H1 (cell line): ENCODE measurements around the gene CLASP2. TPM values are rescaled to one million over a fixed set of nuclear protein-coding genes. Genes with fewer than 3 reads are reported as not detected.

Experiments used
- CTCF ChIA-PET: fragments of 300-600 bp; sonication (Branson Sonifier 250); formaldehyde crosslinking; loops from one replicate; lab custom pipeline; 2021; ENCODE audit not compliant: partially characterized antibody; lab: Charles Lee
- POLR2A ChIA-PET: fragments of 300-600 bp; sonication (Branson Sonifier 250); formaldehyde crosslinking; loops from one replicate; lab custom pipeline; 2021; ENCODE audit warnings: inconsistent platforms; ENCODE audit not compliant: partially characterized antibody; lab: Charles Lee
- DNase-seq, 2 experiments: peaks; one replicate each; pipeline versions ENCODE4 v3.0.0 to v3.0.0-alpha.2; 2010 to 2022; ENCODE audit warnings: low spot score in 2 of 2, low read depth in 1 of 2, mixed read lengths in 1 of 2
- FAIRE-seq: peaks from 2 replicates; lab custom pipeline; 2011; peaks lifted over from hg19 to GRCh38; lab: Jason Lieb, UNC
- H2AFZ ChIP-seq: 2 replicates; pipeline ENCODE4 v1.8.1; 2012; ENCODE audit warnings: low read length, inconsistent platforms
- H2AK5ac ChIP-seq: 2 replicates; pipeline ENCODE4 v1.6.1; 2013; ENCODE audit warnings: low read depth, low read length
- H2BK120ac ChIP-seq: replicated peaks from 2 replicates; pipeline ENCODE3; 2013; ENCODE audit warnings: low read depth, low read length, inconsistent platforms
- H2BK12ac ChIP-seq: 2 replicates; pipeline ENCODE4 v1.6.1; 2013; ENCODE audit warnings: low read depth, low read length
- H2BK15ac ChIP-seq: 2 replicates; pipeline ENCODE4 v1.6.1; 2013; ENCODE audit warnings: low read length
- H2BK20ac ChIP-seq: 2 replicates; pipeline ENCODE4 v1.6.1; 2013; ENCODE audit warnings: low read length
- H2BK5ac ChIP-seq: 2 replicates; pipeline ENCODE4 v1.6.1; 2013; ENCODE audit warnings: low read depth, low read length
- H3K14ac ChIP-seq: 2 replicates; pipeline ENCODE4 v1.6.1; 2013; ENCODE audit warnings: inconsistent platforms; ENCODE audit not compliant: insufficient read length
- H3K18ac ChIP-seq: 2 replicates; pipeline ENCODE4 v1.6.1; 2013; ENCODE audit warnings: low read length; ENCODE audit errors: extremely low read depth
- H3K23ac ChIP-seq: 2 replicates; pipeline ENCODE4 v1.6.1; 2013; ENCODE audit warnings: inconsistent platforms; ENCODE audit not compliant: insufficient read length
- H3K23me2 ChIP-seq: 2 replicates; pipeline ENCODE4 v1.6.1; 2013; ENCODE audit warnings: low read depth, low read length
- H3K27ac ChIP-seq: 2 replicates; pipeline ENCODE4 v1.6.1; 2011; ENCODE audit warnings: low read depth, low read length, inconsistent platforms
- H3K27me3 ChIP-seq, 4 experiments: replicated peaks in 1 of 4; 1 replicate in 1 of 4; 2 replicates in 3 of 4; pipeline versions ENCODE4 v1.6.1 to v1.8.1; 2011 to 2013; ENCODE audit warnings: low read length in 3 of 4, mild to moderate bottlenecking in 3 of 4, inconsistent platforms in 2 of 4, mixed read lengths in 2 of 4, moderate library complexity in 1 of 4; ENCODE audit not compliant: control insufficient read depth in 3 of 4, insufficient read depth in 3 of 4; ENCODE audit errors: extremely low read depth in 1 of 4
- H3K36me3 ChIP-seq, 4 experiments: 2 replicates each; pipeline versions ENCODE4 v1.6.1 to v1.8.1; 2011 to 2013; ENCODE audit warnings: mild to moderate bottlenecking in 4 of 4, low read length in 3 of 4, moderate library complexity in 2 of 4, control low read depth in 1 of 4, inconsistent platforms in 1 of 4; ENCODE audit not compliant: insufficient read depth in 4 of 4, control insufficient read depth in 2 of 4
- H3K4ac ChIP-seq: replicated peaks from 2 replicates; pipeline ENCODE3; 2013; ENCODE audit warnings: low read length, low read depth, mixed read lengths, inconsistent platforms; ENCODE audit not compliant: insufficient read length
- H3K4me1 ChIP-seq, 4 experiments: replicated peaks in 1 of 4; 1 replicate in 1 of 4; 2 replicates in 3 of 4; pipeline versions ENCODE4 v1.6.1 to v1.8.1; 2011 to 2013; ENCODE audit warnings: low read length in 3 of 4, inconsistent platforms in 2 of 4, mixed read lengths in 1 of 4; ENCODE audit not compliant: insufficient read depth in 4 of 4, control insufficient read depth in 3 of 4
- H3K4me2 ChIP-seq, 2 experiments: 2 replicates each; pipeline versions ENCODE4 v1.6.1 to v1.8.1; 2011 to 2013; ENCODE audit warnings: low read depth in 2 of 2, low read length in 2 of 2, control low read depth in 1 of 2, inconsistent platforms in 1 of 2, mild to moderate bottlenecking in 1 of 2; ENCODE audit not compliant: insufficient read depth in 1 of 2
- H3K4me3 ChIP-seq, 4 experiments: fragments of 200-600, 300-600 bp in 1 of 4; sonication (generic), shearing (Covaris generic), sonication (Bioruptor Twin) in 1 of 4; 2 replicates each; pipeline versions ENCODE4 v1.5.1 to v1.8.1; 2011 to 2016; ENCODE audit warnings: low read length in 4 of 4, low read depth in 3 of 4, control low read depth in 2 of 4, inconsistent platforms in 2 of 4, mild to moderate bottlenecking in 2 of 4, mixed read lengths in 1 of 4, moderate library complexity in 1 of 4; ENCODE audit not compliant: insufficient read depth in 2 of 4; ENCODE audit errors: extremely low read depth in 1 of 4
- H3K56ac ChIP-seq: replicated peaks from 2 replicates; pipeline ENCODE3; 2013; ENCODE audit warnings: low read depth, mild to moderate bottlenecking, mixed read lengths, low read length, inconsistent platforms; ENCODE audit not compliant: insufficient read length
- H3K79me1 ChIP-seq: 2 replicates; pipeline ENCODE4 v1.6.1; 2013; ENCODE audit warnings: low read depth, low read length, control low read depth
- H3K79me2 ChIP-seq, 2 experiments: 2 replicates each; pipeline versions ENCODE4 v1.6.1 to v1.8.1; 2012 to 2013; ENCODE audit warnings: low read length in 2 of 2, mild to moderate bottlenecking in 2 of 2, inconsistent platforms in 1 of 2; ENCODE audit not compliant: insufficient read depth in 2 of 2, control insufficient read depth in 1 of 2
- H3K9ac ChIP-seq, 4 experiments: replicated peaks in 1 of 4; 1 replicate in 1 of 4; 2 replicates in 3 of 4; pipeline versions ENCODE4 v1.6.1 to v1.8.1; 2011 to 2013; ENCODE audit warnings: low read depth in 3 of 4, low read length in 3 of 4, control low read depth in 2 of 4, mild to moderate bottlenecking in 2 of 4, moderate library complexity in 2 of 4, inconsistent platforms in 1 of 4; ENCODE audit errors: extremely low read depth in 1 of 4
- H3K9me3 ChIP-seq, 2 experiments: 2 replicates each; pipeline versions ENCODE4 v1.6.1 to v1.8.1; 2012 to 2013; ENCODE audit warnings: mild to moderate bottlenecking in 2 of 2, moderate library complexity in 2 of 2, control low read depth in 1 of 2, inconsistent platforms in 1 of 2, low read depth in 1 of 2, low read length in 1 of 2, mixed read lengths in 1 of 2; ENCODE audit not compliant: insufficient read depth in 2 of 2
- H4K20me1 ChIP-seq, 2 experiments: replicated peaks in 1 of 2; 2 replicates each; pipeline versions ENCODE3 to v1.8.1; 2011 to 2013; ENCODE audit warnings: inconsistent platforms in 2 of 2, low read length in 2 of 2, mild to moderate bottlenecking in 1 of 2; ENCODE audit not compliant: insufficient read depth in 2 of 2, control insufficient read depth in 1 of 2
- H4K5ac ChIP-seq: 2 replicates; pipeline ENCODE4 v1.6.1; 2013; ENCODE audit warnings: low read length, low read depth, mixed read lengths, inconsistent platforms; ENCODE audit not compliant: insufficient read length
- H4K8ac ChIP-seq: 2 replicates; pipeline ENCODE4 v1.8.0; 2013; ENCODE audit warnings: mild to moderate bottlenecking, moderate library complexity, low read length, inconsistent platforms; ENCODE audit not compliant: insufficient read depth; ENCODE audit errors: extremely low read depth
- H4K91ac ChIP-seq: replicated peaks from 2 replicates; pipeline ENCODE3; 2013; ENCODE audit warnings: low read length, mixed read lengths, inconsistent platforms; ENCODE audit not compliant: insufficient read length
- KDM1A ChIP-seq: fragments of 200-600, 300-600 bp; sonication (generic); IDR thresholded peaks from 2 replicates; pipeline ENCODE4 v1.7.1; 2016; ENCODE audit warnings: mild to moderate bottlenecking, low read length, borderline replicate concordance
- KDM5A ChIP-seq: fragments of 200-600 bp; IDR thresholded peaks from 2 replicates; pipeline ENCODE4 v1.7.1; 2012; ENCODE audit warnings: mild to moderate bottlenecking, low read length, inconsistent platforms, mixed read lengths
- WGBS, 2 experiments: shearing (Covaris generic) in 1 of 2; methylation state at CpG; one replicate each; pipeline versions ENCODE4 v1.1.6 to v1.1.7; 2013 to 2015; ENCODE audit warnings: low lambda C conversion rate in 2 of 2, mixed read lengths in 2 of 2, inconsistent platforms in 1 of 2, low coverage in 1 of 2, missing lambda C conversion rate in 1 of 2; ENCODE audit not compliant: insufficient replicate concordance in 2 of 2, insufficient coverage in 1 of 2, insufficient read length in 1 of 2; ENCODE audit errors: extremely low coverage in 1 of 2, missing lambda C conversion rate in 1 of 2; 5-methylcytosine and 5-hydroxymethylcytosine counted together
- polyA plus RNA-seq, 7 experiments: library from polyadenylated mRNA; depleted of rRNA in 3 of 7; stranded (reverse) in 5 of 7; unstranded in 2 of 7; fragments of >200 nt in 5 of 7; fragments of 200-250 nt in 2 of 7; gene quantifications; 1 replicate in 5 of 7; 2 replicates in 1 of 7; 4 replicates in 1 of 7; pipeline versions ENCODE4 v1.2.1 to v1.2.3, GENCODE V29; 2011 to 2013; ENCODE audit warnings: missing spikeins in 2 of 7, mixed read lengths in 2 of 7
- total RNA-seq: library from RNA; stranded (reverse); fragmentation: NEBNext Ultra II Directional; extraction: Animal tissue kit (Norgen Biotek cat#: 25700); gene quantifications from 2 replicates; pipeline ENCODE4 v1.2.1, GENCODE V29; 2021
- TF ChIP-seq, protein P1 (sequence below): IDR thresholded peaks from 2 replicates; pipeline ENCODE4 v1.6.1; 2012; ENCODE audit warnings: low read length, inconsistent platforms

Gene CLASP2
- total and polyA plus RNA-seq, 2 of the 8 experiments (the other 6 are each of a cell fraction or from before 2014, with no cell fraction given): 21.7 to 58.0 TPM

DNA sequence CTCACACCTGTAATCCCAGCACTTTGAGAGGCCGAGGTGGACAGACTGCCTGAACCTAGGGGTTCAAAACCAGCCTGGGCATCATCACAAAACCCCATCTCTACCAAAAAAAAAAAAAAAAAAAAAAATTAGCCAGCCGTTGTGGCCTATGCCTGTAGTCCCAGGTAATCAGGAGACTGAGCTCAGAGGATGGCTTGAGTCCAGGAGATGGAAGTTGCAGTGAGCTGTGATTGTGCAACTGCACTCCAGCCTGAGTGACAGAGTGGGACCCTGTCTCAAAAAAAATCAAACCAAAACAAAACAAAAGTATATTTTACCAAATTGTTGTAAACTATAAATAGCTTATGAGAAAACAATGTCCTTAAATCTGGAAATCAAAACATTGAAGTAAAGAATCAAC lies 243.2 kb downstream of the CLASP2 start:
- DNase-seq (no peak), FAIRE-seq (no peak)
- H3K36me3 ChIP-seq: no peaks in the 10 kb centered on the region
- 81% methylated on average over 2 of the region's 2 CpGs; no CpG with 5 or more reads in 1 of the 2 experiments for WGBS, 2 experiments
- no peaks in the 10 kb centered on the region for H4K20me1 ChIP-seq
- no peak overlapping the region for H3K23ac ChIP-seq
- no peak overlapping the region for H2BK12ac ChIP-seq
- no peak overlapping the region for H2BK5ac ChIP-seq
- H4K5ac ChIP-seq: no peak overlapping the region
- H3K27me3 ChIP-seq: no peaks in the 10 kb centered on the region
- no peaks in the 10 kb centered on the region for H3K79me1 ChIP-seq
- no peaks in the 10 kb centered on the region for H3K79me2 ChIP-seq
- no peak overlapping the region for H2BK20ac ChIP-seq
- ChIA-PET CTCF (interaction anchor here (0.7 to 1.1 kb wide), 2 partner anchors 10 to 314 kb away, joined by 3 read pairs; no protein-coding TSS in a partner anchor), POLR2A (interaction anchor here (0.6 kb wide), 1 partner anchor 77 kb away, joined by 3 read pairs; no protein-coding TSS in a partner anchor)
- no peak overlapping the region for H4K91ac ChIP-seq
- no peaks in the 10 kb centered on the region for H3K23me2 ChIP-seq
- peaks cover 4 to 6% of the 10 kb centered on the region in 2 experiments; a peak in 1 of 4 replicates for H3K9me3 ChIP-seq
- H2AFZ ChIP-seq: no peak overlapping the region
- TF ChIP-seq, protein P1, sequence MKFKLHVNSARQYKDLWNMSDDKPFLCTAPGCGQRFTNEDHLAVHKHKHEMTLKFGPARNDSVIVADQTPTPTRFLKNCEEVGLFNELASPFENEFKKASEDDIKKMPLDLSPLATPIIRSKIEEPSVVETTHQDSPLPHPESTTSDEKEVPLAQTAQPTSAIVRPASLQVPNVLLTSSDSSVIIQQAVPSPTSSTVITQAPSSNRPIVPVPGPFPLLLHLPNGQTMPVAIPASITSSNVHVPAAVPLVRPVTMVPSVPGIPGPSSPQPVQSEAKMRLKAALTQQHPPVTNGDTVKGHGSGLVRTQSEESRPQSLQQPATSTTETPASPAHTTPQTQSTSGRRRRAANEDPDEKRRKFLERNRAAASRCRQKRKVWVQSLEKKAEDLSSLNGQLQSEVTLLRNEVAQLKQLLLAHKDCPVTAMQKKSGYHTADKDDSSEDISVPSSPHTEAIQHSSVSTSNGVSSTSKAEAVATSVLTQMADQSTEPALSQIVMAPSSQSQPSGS: no peak
- no peak for TF ChIP-seq KDM5A
- no peak for TF ChIP-seq KDM1A
- H2BK15ac ChIP-seq: no peak overlapping the region
- H3K4me3 ChIP-seq: no peak overlapping the region
- H3K9ac ChIP-seq: no peak overlapping the region
- H2BK120ac ChIP-seq: no peak overlapping the region
- no peak overlapping the region for H3K14ac ChIP-seq
- H4K8ac ChIP-seq: no peak overlapping the region
- H3K4ac ChIP-seq: no peak overlapping the region
- no peak overlapping the region for H3K56ac ChIP-seq
- no peak overlapping the region for H3K18ac ChIP-seq
- no peak overlapping the region for H2AK5ac ChIP-seq
- no peak overlapping the region for H3K4me2 ChIP-seq
- no peak overlapping the region for H3K27ac ChIP-seq
- no peaks in the 10 kb centered on the region for H3K4me1 ChIP-seq
